GM12878 (cell line): Measurements from ENCODE around the gene CFDP1. TPM values are rescaled to one million over a fixed set of nuclear protein-coding genes. Genes with fewer than 3 reads are reported as not detected.

Experiments
- ATAC-seq: fragments of 200-7000 bp; cut with Tn5 transposase; 3 replicates; pipeline ENCODE4 v1.9.1; 2020; ENCODE audit warnings: mild to moderate bottlenecking, moderate library complexity
- BruUV-seq: library from RNA; stranded (reverse); fragments of 400-500 nt; replicated peaks from 2 replicates; lab custom pipeline; 2021; lab: Mats Ljungman, UMichigan
- CTCF ChIA-PET: fragments of 300-600 bp; sonication (Branson Sonifier 250); formaldehyde crosslinking; extraction: SDS; loops from one replicate; lab custom pipeline; 2021; ENCODE audit warnings: inconsistent platforms; lab: Yijun Ruan, JAX
- POLR2A ChIA-PET: fragments of 350-600 bp; formaldehyde crosslinking; extraction: SDS; loops from one replicate; lab custom pipeline; 2021; ENCODE audit warnings: inconsistent platforms; lab: Charles Lee
- RAD21 ChIA-PET: fragments of 300-600 bp; sonication (Branson Sonifier 250); formaldehyde crosslinking; loops from one replicate; lab custom pipeline; 2023; ENCODE audit warnings: antibody characterized with exemption; ENCODE audit not compliant: unreplicated experiment; lab: Charles Lee
- SMC1A ChIA-PET: fragments of 300-600 bp; sonication (Branson Sonifier 250); formaldehyde crosslinking; loops from one replicate; lab custom pipeline; 2023; ENCODE audit not compliant: unreplicated experiment, uncharacterized antibody; lab: Charles Lee
- DNase-seq: peaks from one replicate; pipeline ENCODE4 v3.0.0-alpha.2; 2011; ENCODE audit warnings: low read depth, low spot score
- FAIRE-seq: peaks from 3 replicates; lab custom pipeline; 2011; peaks lifted over from hg19 to GRCh38; lab: Jason Lieb, UNC
- H2AFZ ChIP-seq: 2 replicates; pipeline ENCODE4 v1.6.0; 2011; ENCODE audit warnings: low read depth, low read length, control low read depth; ENCODE audit not compliant: control insufficient read depth
- H3K27ac ChIP-seq: 2 replicates; pipeline ENCODE4 v1.5.1; 2011; ENCODE audit warnings: control low read depth; ENCODE audit not compliant: control insufficient read depth, insufficient read depth
- H3K27me3 ChIP-seq, 2 experiments: replicated peaks in 1 of 2; 2 replicates each; pipeline versions ENCODE4 v1.6.0 to v1.6.1; 2011; ENCODE audit warnings: low read length in 1 of 2; ENCODE audit not compliant: control insufficient read depth in 2 of 2, insufficient read depth in 2 of 2
- H3K36me3 ChIP-seq, 2 experiments: 2 replicates each; pipeline ENCODE4 v1.5.1; 2011; ENCODE audit warnings: low read length in 1 of 2; ENCODE audit not compliant: control insufficient read depth in 2 of 2, insufficient read depth in 2 of 2
- H3K4me1 ChIP-seq: 2 replicates; pipeline ENCODE4 v1.6.1; 2011; ENCODE audit warnings: mild to moderate bottlenecking, low read length, moderate library complexity, mixed read lengths; ENCODE audit not compliant: control insufficient read depth, insufficient read depth
- H3K4me2 ChIP-seq: 2 replicates; pipeline ENCODE4 v1.6.0; 2011; ENCODE audit warnings: control low read depth; ENCODE audit not compliant: control insufficient read depth, insufficient read depth
- H3K4me3 ChIP-seq: fragments of 200-600 bp; sonication (generic); 2 replicates; pipeline ENCODE4 v1.5.1; 2016
- H3K79me2 ChIP-seq: 2 replicates; pipeline ENCODE4 v1.6.0; 2011; ENCODE audit warnings: low read length; ENCODE audit not compliant: control insufficient read depth, insufficient read depth
- H3K9ac ChIP-seq: 2 replicates; pipeline ENCODE4 v1.8.0; 2011; ENCODE audit warnings: low read length, control low read depth, mixed read lengths; ENCODE audit not compliant: control insufficient read depth, insufficient read depth
- H3K9me3 ChIP-seq: replicated peaks from 3 replicates; pipeline ENCODE4 v1.5.1; 2011; ENCODE audit warnings: mild to moderate bottlenecking, low read length; ENCODE audit not compliant: control insufficient read depth, insufficient read depth
- H4K20me1 ChIP-seq: 2 replicates; pipeline ENCODE4 v1.6.0; 2011; ENCODE audit not compliant: control insufficient read depth, insufficient read depth
- CBFB ChIP-seq: IDR thresholded peaks from 2 replicates; pipeline ENCODE4 v1.6.1; 2016; ENCODE audit warnings: antibody characterized with exemption, low read depth
- CUX1 ChIP-seq: IDR thresholded peaks from 2 replicates; pipeline ENCODE4 v1.6.1; 2012; ENCODE audit warnings: improper control_type of control experiment, low read depth, low read length; ENCODE audit not compliant: insufficient replicate concordance
- ESRRA ChIP-seq: IDR thresholded peaks from 2 replicates; pipeline ENCODE4 v1.6.1; 2012; ENCODE audit warnings: mild to moderate bottlenecking, low read length, improper control_type of control experiment
- GATAD2B ChIP-seq: fragments of 450-650 bp; conservative IDR thresholded peaks from 2 replicates; pipeline ENCODE4 v1.6.1; 2017; ENCODE audit warnings: low read depth, mild to moderate bottlenecking, moderate library complexity
- LARP7 ChIP-seq: fragments of 450-650 bp; IDR thresholded peaks from 2 replicates; pipeline ENCODE4 v1.6.1; 2017; ENCODE audit warnings: mild to moderate bottlenecking
- MEF2B ChIP-seq: fragments of 450-650 bp; IDR thresholded peaks from 2 replicates; pipeline ENCODE4 v1.6.1; 2018; ENCODE audit warnings: mild to moderate bottlenecking, moderate library complexity; ENCODE audit not compliant: partially characterized antibody, poor library complexity, severe bottlenecking
- MTA3 ChIP-seq: IDR thresholded peaks from 2 replicates; pipeline ENCODE4 v1.6.1; 2012; ENCODE audit warnings: low read length, inconsistent platforms, borderline replicate concordance
- NR2F1 ChIP-seq: fragments of 450-650 bp; conservative IDR thresholded peaks from 2 replicates; pipeline ENCODE4 v1.6.1; 2017; ENCODE audit warnings: mild to moderate bottlenecking
- PBX3 ChIP-seq: IDR thresholded peaks from 2 replicates; pipeline ENCODE4 v1.6.1; 2011; ENCODE audit warnings: mild to moderate bottlenecking, low read depth, low read length, moderate library complexity; ENCODE audit not compliant: insufficient replicate concordance
- STAT1 ChIP-seq: fragments of 450-650 bp; conservative IDR thresholded peaks from 2 replicates; pipeline ENCODE4 v1.6.1; 2014; ENCODE audit warnings: antibody characterized with exemption, mild to moderate bottlenecking
- ZBTB4 ChIP-seq: fragments of 450-650 bp; formaldehyde crosslinking; IDR thresholded peaks from 2 replicates; pipeline ENCODE4 v1.4.0; 2022; ENCODE audit warnings: mild to moderate bottlenecking, moderate library complexity
- WGBS: methylation state at CpG from one replicate; pipeline ENCODE4 v1.1.6; 2016; ENCODE audit warnings: low lambda C conversion rate; ENCODE audit not compliant: insufficient replicate concordance, insufficient coverage; ENCODE audit errors: missing lambda C conversion rate; 5-methylcytosine and 5-hydroxymethylcytosine counted together
- in situ Hi-C: fragments of 300-500 bp; cut with MboI; formaldehyde crosslinking; loops from 9 replicates; pipeline ENCODE4 v1.14.3; 2018; ENCODE audit warnings: mixed read lengths
- intact Hi-C: fragments of 100-400 bp; cut with micrococcal nuclease; formaldehyde crosslinking; loops from one replicate; pipeline ENCODE4 v1.14.2; 2022; ENCODE audit not compliant: unreplicated experiment
- polyA plus RNA-seq, 11 experiments: library from polyadenylated mRNA; depleted of rRNA in 4 of 11; unstranded in 6 of 11; stranded (reverse) in 5 of 11; fragments of >200 nt; fragmentation: Nextera tagmentation in 4 of 11; fragmentation: Illumina TruSeq in 1 of 11; extraction: Ambion mirVana in 4 of 11; extraction: Trizol in 1 of 11; gene quantifications; 1 replicate in 1 of 11; 2 replicates in 10 of 11; pipeline versions ENCODE4 v1.2.1 to v1.2.3, GENCODE V29; 2011 to 2016; ENCODE audit warnings: inconsistent platforms in 2 of 11, missing spikeins in 2 of 11, low read depth in 1 of 11
- total RNA-seq, 4 experiments: library from RNA; depleted of rRNA in 3 of 4; stranded (reverse); fragments of >200 nt in 3 of 4; fragmentation: Illumina TruSeq in 1 of 4; extraction: Trizol in 1 of 4; gene quantifications; 2 replicates each; pipeline versions ENCODE4 v1.2.1 to v1.2.3, GENCODE V29; 2013 to 2021

CFDP1 gene
- total and polyA plus RNA-seq, 10 of the 15 experiments (the other 5 are each of a cell fraction or from before 2014, with no cell fraction given): 22.3 to 64.8 (median 36.7) TPM

- FAIRE-seq: no peak
- no peak overlapping the region for H2AFZ ChIP-seq
- ATAC-seq: no peak
- BruUV-seq: no TSS peak
- H3K4me1 ChIP-seq: no peaks in the 10 kb centered on the region
- ChIA-PET POLR2A (interaction anchor here (0.6 to 1.6 kb wide), 2 partner anchors 43 to 58 kb away, joined by 3 to 6 read pairs; no protein-coding TSS in a partner anchor), CTCF (interaction anchor here (0.6 to 9.1 kb wide), 18 partner anchors 8 to 293 kb away, joined by 3 to 95 read pairs (median 5); partner anchors contain the start of gene ADAT1), RAD21 (interaction anchor here (0.7 to 3.9 kb wide), 11 partner anchors 14 to 291 kb away, joined by 3 to 28 read pairs (median 9); partner anchors contain the start of gene ADAT1), SMC1A (interaction anchor here (0.7 to 4.1 kb wide), 14 partner anchors 8 to 331 kb away, joined by 3 to 39 read pairs (median 8); partner anchors contain the start of genes ADAT1, KARS1 and TERF2IP)
- H3K4me2 ChIP-seq: no peak overlapping the region
- no peak for DNase-seq
- H3K27me3 ChIP-seq: no peaks in the 10 kb centered on the region; a peak in 1 of 4 replicates
- H3K36me3 ChIP-seq: no peaks in the 10 kb centered on the region
- H3K79me2 ChIP-seq: no peaks in the 10 kb centered on the region
- H3K4me3 ChIP-seq: no peak overlapping the region
- H4K20me1 ChIP-seq: no peaks in the 10 kb centered on the region
- H3K9me3 ChIP-seq: no peaks in the 10 kb centered on the region
- no peak overlapping the region for H3K27ac ChIP-seq
- WGBS: 82% methylated on average over 17 of the region's 17 CpGs
- H3K9ac ChIP-seq: no peak overlapping the region
- intact Hi-C loops (no loop called here), in situ Hi-C loops (loop anchor here (5.0 to 25.0 kb wide), 2 partner anchors 289 to 1714 kb away; partner anchors contain the start of genes MON1B and SYCE1L)
- TF ChIP-seq ESRRA (no peak), PBX3 (no peak), MEF2B (no peak), CUX1 (no peak), STAT1 (no peak), GATAD2B (no peak), LARP7 (no peak), ZBTB4 (CRISPR knock-in tag) (no peak), CBFB (no peak), MTA3 (no peak), NR2F1 (no peak)
Observed at GRCh38 chr16:75472908-75473877, 39.9 kb upstream of the CFDP1 start.
